ENCODE measurements around the gene ASPHD1.

GRCh38 chr16:29913514-29913913 is 13.2 kb downstream of the ASPHD1 start:
- TF ChIP-seq POLR2A (IDR thresholded peaks at IDR 0.05) (no peak), CTCF (IDR thresholded peaks at IDR 0.05) (no peak)

Measured in suprapubic skin (tissue), 3 donors.